Measurements from ENCODE around the gene AUTS2.

Gene AUTS2

GRCh38 chr7:70751895-70752294 lies 1153.6 kb downstream of the AUTS2 start:
- DNase-seq (ENCODE audit: insufficient read length) (no peak), FAIRE-seq (no peak)
- TF ChIP-seq POLR2AphosphoS5 (IDR thresholded peaks at IDR 0.05; ENCODE audit: low read depth, low read length): no peak
- no peak for TF ChIP-seq POLR2A (IDR thresholded peaks at IDR 0.05; ENCODE audit: low read depth, low read length)
- TF ChIP-seq TAF1 (IDR thresholded peaks at IDR 0.05; ENCODE audit: borderline replicate concordance, low read depth, low read length): no peak

- TF ChIP-seq TAF1 (IDR thresholded peaks at IDR 0.05; ENCODE audit: borderline replicate concordance, low read depth, low read length) (no peak), POLR2AphosphoS5 (IDR thresholded peaks at IDR 0.05; ENCODE audit: low read depth, low read length) (no peak), POLR2A (IDR thresholded peaks at IDR 0.05; ENCODE audit: low read depth, low read length) (no peak)
- FAIRE-seq: no peak
- DNase-seq (ENCODE audit: insufficient read length): no peak
Observed at GRCh38 chr7:70752794-70753241, 1154.5 kb downstream of the AUTS2 start.

GRCh38 chr7:70756789-70757188 lies 1158.5 kb downstream of the AUTS2 start:
- no peak for DNase-seq (ENCODE audit: insufficient read length)
- TF ChIP-seq POLR2A (IDR thresholded peaks at IDR 0.05; ENCODE audit: low read depth, low read length) (no peak), POLR2AphosphoS5 (IDR thresholded peaks at IDR 0.05; ENCODE audit: low read depth, low read length) (no peak), TAF1 (IDR thresholded peaks at IDR 0.05; ENCODE audit: borderline replicate concordance, low read depth, low read length) (no peak)
- FAIRE-seq: no peak

- no peak for TF ChIP-seq POLR2A (IDR thresholded peaks at IDR 0.05; ENCODE audit: low read depth, low read length)
- TF ChIP-seq POLR2AphosphoS5 (IDR thresholded peaks at IDR 0.05; ENCODE audit: low read depth, low read length): no peak
- no peak for TF ChIP-seq TAF1 (IDR thresholded peaks at IDR 0.05; ENCODE audit: borderline replicate concordance, low read depth, low read length)
- FAIRE-seq: peak; percentile 30
- no peak for DNase-seq (ENCODE audit: insufficient read length)
Observed at GRCh38 chr7:70758646-70759045, 1160.4 kb downstream of the AUTS2 start.

- TF ChIP-seq POLR2AphosphoS5 (IDR thresholded peaks at IDR 0.05; ENCODE audit: low read depth, low read length) (no peak), TAF1 (IDR thresholded peaks at IDR 0.05; ENCODE audit: borderline replicate concordance, low read depth, low read length) (no peak), POLR2A (IDR thresholded peaks at IDR 0.05; ENCODE audit: low read depth, low read length) (no peak)
- no peak for DNase-seq (ENCODE audit: insufficient read length)
- no peak for FAIRE-seq
Observed at GRCh38 chr7:70759674-70760073, 1161.4 kb downstream of the AUTS2 start.

- DNase-seq (ENCODE audit: insufficient read length) (no peak), FAIRE-seq (peak; percentile 42)
- TF ChIP-seq POLR2A (IDR thresholded peaks at IDR 0.05; ENCODE audit: low read depth, low read length) (no peak), POLR2AphosphoS5 (IDR thresholded peaks at IDR 0.05; ENCODE audit: low read depth, low read length) (no peak), TAF1 (IDR thresholded peaks at IDR 0.05; ENCODE audit: borderline replicate concordance, low read depth, low read length) (no peak)
Observed at GRCh38 chr7:70761711-70762328, 1163.5 kb downstream of the AUTS2 start.

- no peak for TF ChIP-seq POLR2AphosphoS5 (IDR thresholded peaks at IDR 0.05; ENCODE audit: low read depth, low read length)
- TF ChIP-seq TAF1 (IDR thresholded peaks at IDR 0.05; ENCODE audit: borderline replicate concordance, low read depth, low read length): no peak
- no peak for TF ChIP-seq POLR2A (IDR thresholded peaks at IDR 0.05; ENCODE audit: low read depth, low read length)
Observed at GRCh38 chr7:70762696-70763095, 1164.4 kb downstream of the AUTS2 start.

GRCh38 chr7:70763961-70764691 lies 1165.9 kb downstream of the AUTS2 start:
- FAIRE-seq (peak; percentile 87), DNase-seq (ENCODE audit: insufficient read length) (peak; percentile 49)
- TF ChIP-seq TAF1 (IDR thresholded peaks at IDR 0.05; ENCODE audit: borderline replicate concordance, low read depth, low read length): no peak
- TF ChIP-seq POLR2AphosphoS5 (IDR thresholded peaks at IDR 0.05; ENCODE audit: low read depth, low read length): no peak
- no peak for TF ChIP-seq POLR2A (IDR thresholded peaks at IDR 0.05; ENCODE audit: low read depth, low read length)

More at GRCh38 chr7:70762696-70763095, 1164.4 kb downstream of the AUTS2 start:
- DNase-seq (ENCODE audit: insufficient read length): no peak
- no peak for FAIRE-seq

GRCh38 chr7:70764701-70765208 lies 1166.5 kb downstream of the AUTS2 start:
- no peak for DNase-seq (ENCODE audit: insufficient read length)
- TF ChIP-seq POLR2AphosphoS5 (IDR thresholded peaks at IDR 0.05; ENCODE audit: low read depth, low read length): no peak
- no peak for TF ChIP-seq TAF1 (IDR thresholded peaks at IDR 0.05; ENCODE audit: borderline replicate concordance, low read depth, low read length)
- no peak for TF ChIP-seq POLR2A (IDR thresholded peaks at IDR 0.05; ENCODE audit: low read depth, low read length)
- no peak for FAIRE-seq

- TF ChIP-seq POLR2AphosphoS5 (IDR thresholded peaks at IDR 0.05; ENCODE audit: low read depth, low read length) (no peak), TAF1 (IDR thresholded peaks at IDR 0.05; ENCODE audit: borderline replicate concordance, low read depth, low read length) (no peak), POLR2A (IDR thresholded peaks at IDR 0.05; ENCODE audit: low read depth, low read length) (no peak)
- DNase-seq (ENCODE audit: insufficient read length) (no peak), FAIRE-seq (no peak)
Observed at GRCh38 chr7:70765651-70766050, 1167.4 kb downstream of the AUTS2 start.

GRCh38 chr7:70766109-70766508 lies 1167.8 kb downstream of the AUTS2 start:
- FAIRE-seq: no peak
- no peak for DNase-seq (ENCODE audit: insufficient read length)
- TF ChIP-seq POLR2AphosphoS5 (IDR thresholded peaks at IDR 0.05; ENCODE audit: low read depth, low read length) (no peak), TAF1 (IDR thresholded peaks at IDR 0.05; ENCODE audit: borderline replicate concordance, low read depth, low read length) (no peak), POLR2A (IDR thresholded peaks at IDR 0.05; ENCODE audit: low read depth, low read length) (no peak)

- DNase-seq (ENCODE audit: insufficient read length): no peak
- FAIRE-seq: no peak
- TF ChIP-seq POLR2AphosphoS5 (IDR thresholded peaks at IDR 0.05; ENCODE audit: low read depth, low read length) (no peak), POLR2A (IDR thresholded peaks at IDR 0.05; ENCODE audit: low read depth, low read length) (no peak), TAF1 (IDR thresholded peaks at IDR 0.05; ENCODE audit: borderline replicate concordance, low read depth, low read length) (no peak)
Observed at GRCh38 chr7:70766694-70767093, 1168.4 kb downstream of the AUTS2 start.
